NCI-H1092 (cell line): ENCODE data around the gene GPATCH8.
A peak's percentile ranks its signal among the peaks of the same experiment; 100 is the strongest.
"Not testable (repeated sequence)": the region's sequence is repeated elsewhere in the genome, so short reads cannot be mapped to it uniquely, and the experiment has no call there.

Experiments
- DNase-seq: peaks from one replicate; lab custom pipeline; 2025; lab: John Stamatoyannopoulos, UW

The GPATCH8 gene

GRCh38 chr17:44374306-44375195 lies 128.7 kb downstream of the GPATCH8 start:
- DNase-seq = no peak

GRCh38 chr17:44372036-44372435 lies 131.2 kb downstream of the GPATCH8 start:
- DNase-seq = no peak

GRCh38 chr17:44369414-44370023 lies 133.7 kb downstream of the GPATCH8 start:
- DNase-seq = not testable (repeated sequence)

- DNase-seq = not testable (repeated sequence)
These were observed 134.6 kb downstream of the GPATCH8 start for GRCh38 chr17:44368391-44369243.

GRCh38 chr17:44367231-44367979 lies 135.8 kb downstream of the GPATCH8 start:
- DNase-seq = no peak

- not testable (repeated sequence) for DNase-seq
These were observed 138.2 kb downstream of the GPATCH8 start for GRCh38 chr17:44365051-44365450.

GRCh38 chr17:44363613-44364159 lies 139.5 kb downstream of the GPATCH8 start, which contains the start of gene FAM171A2:
FAM171A2 (minus strand) TSS chr17:44363853; CDS start chr17:44363714, 139 bp downstream.
- peak; percentile 60 for DNase-seq

GRCh38 chr17:44362949-44363612 lies 140.1 kb downstream of the GPATCH8 start:
- DNase-seq = no peak

- DNase-seq = no peak
These were observed 140.7 kb downstream of the GPATCH8 start for GRCh38 chr17:44362459-44362948.

- no peak for DNase-seq
These were observed 141.6 kb downstream of the GPATCH8 start for GRCh38 chr17:44361292-44362260.

GRCh38 chr17:44360826-44361225 lies 142.4 kb downstream of the GPATCH8 start:
- no peak for DNase-seq

GRCh38 chr17:44360144-44360533 lies 143.1 kb downstream of the GPATCH8 start:
- DNase-seq = no peak

GRCh38 chr17:44359458-44360143 lies 143.6 kb downstream of the GPATCH8 start:
- no peak for DNase-seq

- no peak for DNase-seq
These were observed 144.2 kb downstream of the GPATCH8 start for GRCh38 chr17:44359006-44359405.

GRCh38 chr17:44358066-44358465 lies 145.1 kb downstream of the GPATCH8 start:
- no peak for DNase-seq

- no peak for DNase-seq
These were observed 147.0 kb downstream of the GPATCH8 start for GRCh38 chr17:44356241-44356640.

- DNase-seq = no peak
These were observed 147.5 kb downstream of the GPATCH8 start for GRCh38 chr17:44355642-44356099.
